GM18508 (cell line): ENCODE measurements around the gene FOSL1.
"Not testable (repeated sequence)": the region's sequence is repeated elsewhere in the genome, so short reads cannot be mapped to it uniquely, and the experiment has no call there.

Experiments
- ATAC-seq: cut with Tn5 transposase; IDR thresholded peaks from one replicate; pipeline ENCODE4 v1.9.1; 2021; ENCODE audit warnings: moderate number of reproducible peaks; ENCODE audit not compliant: insufficient read depth, unreplicated experiment

The FOSL1 gene

DNA sequence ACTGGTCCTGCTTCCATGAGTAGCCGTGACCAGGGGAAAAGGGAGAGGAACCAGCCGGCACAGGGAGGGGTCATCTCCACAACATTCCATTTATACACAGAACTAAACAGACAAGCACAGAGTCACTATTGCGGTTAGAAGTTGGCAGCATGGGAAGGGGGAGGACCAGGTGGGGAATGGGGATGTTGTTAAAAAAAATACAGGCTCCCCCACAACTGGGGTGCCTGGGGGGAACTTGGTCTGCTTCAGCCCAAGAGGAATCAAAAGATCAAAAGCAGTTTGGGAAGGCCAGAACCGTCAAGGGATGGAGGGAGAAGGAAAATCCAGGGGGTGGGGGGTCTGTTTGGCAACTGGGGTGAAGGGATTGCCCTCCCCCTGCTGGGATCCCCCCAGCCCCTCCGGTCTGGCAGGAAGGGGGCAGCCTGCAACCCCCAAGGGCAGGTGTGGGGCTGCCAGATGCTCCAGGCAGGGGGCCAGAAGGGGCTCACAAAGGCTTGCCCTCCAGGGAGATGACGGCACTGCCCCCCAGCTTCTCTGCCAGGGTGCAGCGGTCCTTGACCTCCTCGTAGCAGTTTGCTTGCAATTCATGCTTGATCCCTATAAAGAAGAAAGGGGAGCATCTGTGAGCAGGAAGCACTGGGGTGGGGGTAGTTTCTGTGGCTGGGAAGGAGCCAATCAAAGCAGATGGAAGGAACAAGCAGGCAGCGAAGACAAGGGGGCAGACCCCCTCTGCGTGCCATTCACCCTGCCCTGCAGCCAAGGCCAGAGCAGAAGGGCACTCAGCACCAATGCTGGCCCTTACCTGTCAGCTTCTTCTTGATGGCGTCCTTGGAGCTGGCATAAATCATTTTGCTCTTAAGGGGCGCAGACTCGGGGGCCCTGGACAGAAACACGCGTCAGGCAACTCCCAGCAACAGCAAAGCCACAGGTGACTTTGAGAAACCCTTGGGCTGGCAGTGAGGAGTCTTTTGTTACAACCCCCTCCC is 45.0 kb downstream of the FOSL1 start:
- no peak for ATAC-seq

DNA sequence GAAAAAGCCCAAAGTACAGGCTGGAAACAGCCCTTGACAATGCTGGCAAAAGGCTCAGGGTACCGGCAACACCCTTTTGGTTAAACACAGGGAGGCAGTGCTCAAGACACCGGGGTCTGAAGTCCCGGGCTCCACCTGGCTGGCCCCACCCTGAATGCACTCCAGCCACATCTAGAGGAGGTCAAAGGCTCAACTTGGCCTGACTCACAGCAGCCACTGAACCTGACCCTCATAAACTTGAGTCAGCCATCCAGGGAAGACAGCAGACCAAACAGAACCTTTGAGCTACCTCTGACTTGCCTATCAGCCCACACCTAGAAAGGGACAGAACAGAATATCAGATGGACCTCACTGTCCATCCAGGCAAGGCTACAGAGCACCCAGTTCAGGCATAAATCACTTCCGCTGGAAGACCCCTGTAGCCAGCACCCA is 46.0 kb downstream of the FOSL1 start:
- no peak for ATAC-seq

DNA sequence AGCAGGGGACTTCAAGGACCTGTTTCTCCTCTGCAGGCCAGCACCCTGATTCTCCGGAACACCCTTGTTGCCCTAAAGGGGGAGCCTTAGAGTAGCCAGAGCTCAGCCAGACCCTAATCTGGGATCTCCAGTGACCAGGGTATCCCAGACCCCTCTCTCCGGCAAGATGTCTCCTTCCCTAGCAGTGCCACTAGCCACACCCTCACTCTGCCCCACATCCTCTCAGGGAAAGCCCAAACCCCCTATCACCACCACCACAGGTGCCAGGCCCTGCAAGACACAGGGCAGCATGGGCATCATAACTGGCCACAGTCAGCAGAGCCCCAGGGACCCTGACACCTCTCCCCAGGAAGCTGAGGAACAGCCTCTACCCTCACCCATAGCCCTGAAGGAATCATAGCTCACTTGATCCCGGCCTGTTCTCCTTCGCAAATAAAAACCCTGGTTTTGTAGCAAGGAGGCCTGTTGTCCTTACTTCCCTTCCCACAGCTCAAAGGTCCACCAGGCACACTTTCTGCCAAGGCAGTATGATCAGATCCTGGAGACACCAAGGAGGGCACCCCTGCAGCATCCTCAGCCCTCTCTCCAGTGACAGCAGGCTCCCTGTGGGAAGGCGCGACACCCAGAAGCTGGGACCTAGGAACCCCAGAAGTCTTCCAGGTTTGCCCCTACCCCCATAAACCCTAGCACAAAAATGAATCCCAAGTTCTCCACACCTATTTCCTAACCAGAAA is 46.8 kb downstream of the FOSL1 start:
- no peak for ATAC-seq

DNA sequence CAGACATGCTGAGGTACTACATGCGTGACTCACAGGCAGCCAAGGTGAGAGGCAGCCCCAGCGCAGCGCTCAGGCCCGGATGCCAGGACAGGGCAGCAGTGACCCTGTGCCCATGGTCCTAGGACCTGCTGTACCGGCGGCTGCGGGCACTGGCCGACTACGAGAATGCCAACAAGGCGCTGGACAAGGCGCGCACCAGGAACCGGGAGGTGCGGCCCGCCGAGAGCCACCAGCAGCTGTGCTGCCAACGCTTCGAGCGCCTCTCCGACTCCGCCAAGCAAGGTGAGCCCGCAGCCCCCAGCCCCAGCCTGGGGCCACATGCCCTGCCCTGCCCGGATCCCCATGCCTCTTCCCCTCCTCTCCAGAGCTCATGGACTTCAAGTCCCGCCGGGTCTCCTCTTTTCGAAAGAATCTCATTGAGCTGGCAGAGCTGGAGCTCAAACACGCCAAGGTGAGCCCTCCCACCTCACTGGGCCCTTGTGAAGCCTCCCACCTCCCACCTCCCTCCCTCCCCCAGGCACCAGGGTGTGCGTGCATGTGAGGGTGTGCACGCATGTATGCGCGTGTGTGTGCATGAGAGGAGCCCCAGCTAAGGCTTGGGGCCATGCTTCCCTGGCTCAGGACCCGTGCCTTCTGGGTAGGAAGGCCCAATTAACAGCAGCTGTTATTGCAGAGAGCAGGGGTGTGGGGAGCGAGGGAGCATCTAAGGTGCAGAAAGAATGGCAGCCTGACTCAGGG is 47.5 kb downstream of the FOSL1 start:
- no peak for ATAC-seq

DNA sequence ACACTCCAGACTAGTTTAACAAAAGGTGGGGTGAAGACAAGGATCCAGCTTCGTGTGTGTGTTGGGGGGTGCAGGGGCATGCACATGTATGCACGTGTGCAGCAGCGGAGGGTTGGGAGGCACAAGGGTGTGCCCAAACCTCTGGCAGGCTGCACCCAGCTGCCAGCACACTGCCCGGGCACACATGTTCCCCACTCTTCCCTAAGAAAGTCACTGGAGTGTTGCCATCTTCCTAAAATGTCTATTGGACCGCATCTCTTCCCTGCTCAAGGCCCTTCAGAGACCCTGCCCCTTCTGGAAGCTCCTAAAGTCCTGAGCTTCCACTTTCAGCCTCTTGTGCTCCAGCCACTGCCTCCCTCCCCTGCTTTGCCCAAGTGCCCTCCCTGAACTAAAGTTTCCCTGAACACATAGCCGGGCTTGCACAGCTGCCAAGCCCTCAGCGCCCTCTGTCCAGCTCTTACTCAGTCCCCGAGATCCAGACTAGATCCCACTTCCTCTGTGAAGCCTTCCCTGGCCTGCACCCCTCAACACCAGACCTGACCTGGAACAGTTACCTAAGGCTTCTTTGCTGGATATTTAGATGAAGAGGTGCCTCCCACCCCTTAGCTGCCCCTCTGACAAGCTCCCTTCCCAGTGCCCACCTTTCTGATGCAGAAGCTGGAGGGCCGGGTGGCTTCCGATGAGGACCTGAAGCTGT is 48.2 kb downstream of the FOSL1 start:
- ATAC-seq, result no peak

DNA sequence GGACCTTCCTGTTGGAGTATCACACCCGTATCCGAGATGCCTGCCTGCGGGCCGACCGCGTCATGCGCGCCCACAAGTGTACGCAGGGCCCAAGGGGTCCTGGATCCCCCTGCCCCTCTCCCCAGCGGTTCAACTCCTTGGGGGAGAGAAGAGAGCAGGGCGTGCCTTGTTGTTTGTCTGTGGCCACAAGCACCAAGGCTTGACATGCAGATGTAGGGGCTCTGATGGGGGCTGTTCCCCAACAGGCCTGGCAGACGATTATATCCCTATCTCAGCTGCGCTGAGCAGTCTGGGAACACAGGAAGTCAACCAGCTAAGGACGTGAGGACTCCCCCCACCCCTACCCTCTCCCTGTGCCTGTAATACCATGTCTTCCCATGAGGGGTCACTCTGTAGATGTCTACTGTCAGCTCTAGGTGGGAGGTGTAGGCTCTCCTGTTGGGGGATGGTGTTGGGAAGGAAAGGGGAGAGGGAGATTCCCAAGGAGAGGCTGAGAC is 49.1 kb downstream of the FOSL1 start:
- no peak for ATAC-seq

DNA sequence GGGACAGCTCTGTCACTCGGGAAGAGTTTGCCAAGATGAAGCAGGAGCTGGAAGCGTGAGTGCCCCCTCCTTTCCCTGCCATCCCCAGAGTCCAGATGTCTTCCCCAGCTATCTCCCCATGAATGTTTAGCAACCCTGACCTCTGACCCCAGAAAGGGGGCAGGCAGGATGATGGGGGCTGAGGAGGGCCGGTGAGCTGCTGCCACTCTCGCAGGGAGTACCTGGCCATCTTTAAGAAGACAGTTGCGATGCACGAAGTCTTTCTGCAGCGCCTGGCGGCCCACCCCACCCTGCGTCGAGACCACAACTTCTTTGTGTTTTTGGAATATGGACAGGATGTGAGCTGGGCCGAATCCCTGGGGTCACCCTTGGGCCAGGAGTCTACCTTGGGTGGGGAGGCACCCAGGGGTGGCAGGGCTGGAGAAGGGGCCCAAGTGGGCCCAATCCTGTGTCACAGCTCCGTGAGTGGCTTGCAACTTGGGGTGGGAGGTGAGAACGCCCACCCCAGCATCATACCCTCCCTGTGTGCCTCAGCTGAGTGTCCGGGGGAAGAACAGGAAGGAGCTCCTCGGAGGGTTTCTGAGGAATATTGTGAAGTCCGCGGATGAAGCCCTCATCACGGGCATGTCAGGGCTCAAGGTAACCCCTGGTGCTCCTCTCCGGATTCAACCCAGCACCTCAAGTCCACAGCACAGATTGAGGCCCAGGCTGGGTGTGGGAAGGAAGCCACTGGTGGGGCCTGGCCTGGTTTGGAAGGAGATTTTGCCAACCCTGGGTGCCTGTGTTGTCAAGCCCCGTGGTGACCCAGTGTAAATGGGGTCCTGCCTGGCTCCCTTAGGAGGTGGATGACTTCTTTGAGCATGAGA is 49.7 kb downstream of the FOSL1 start:
- no peak for ATAC-seq

DNA sequence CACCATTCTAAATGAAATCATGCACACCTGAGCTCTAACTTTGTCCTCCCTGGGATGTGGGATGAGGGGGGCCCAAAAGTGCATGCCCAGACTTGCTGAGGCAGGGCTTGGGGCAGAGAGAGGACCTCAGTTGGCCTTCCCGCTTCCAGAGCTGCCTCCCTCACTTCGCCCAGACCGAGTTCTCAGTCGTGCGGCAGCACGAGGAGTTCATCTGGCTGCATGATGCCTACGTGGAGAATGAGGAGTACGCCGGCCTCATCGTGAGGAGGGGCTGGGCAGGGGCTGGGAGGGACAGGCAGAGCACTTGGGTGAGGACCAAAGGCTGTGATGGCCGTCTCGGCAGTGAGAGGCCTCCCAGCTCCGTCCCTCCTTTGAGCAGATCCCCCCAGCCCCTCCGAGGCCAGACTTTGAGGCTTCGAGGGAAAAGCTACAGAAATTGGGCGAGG is 50.4 kb downstream of the FOSL1 start:
- no peak for ATAC-seq

DNA sequence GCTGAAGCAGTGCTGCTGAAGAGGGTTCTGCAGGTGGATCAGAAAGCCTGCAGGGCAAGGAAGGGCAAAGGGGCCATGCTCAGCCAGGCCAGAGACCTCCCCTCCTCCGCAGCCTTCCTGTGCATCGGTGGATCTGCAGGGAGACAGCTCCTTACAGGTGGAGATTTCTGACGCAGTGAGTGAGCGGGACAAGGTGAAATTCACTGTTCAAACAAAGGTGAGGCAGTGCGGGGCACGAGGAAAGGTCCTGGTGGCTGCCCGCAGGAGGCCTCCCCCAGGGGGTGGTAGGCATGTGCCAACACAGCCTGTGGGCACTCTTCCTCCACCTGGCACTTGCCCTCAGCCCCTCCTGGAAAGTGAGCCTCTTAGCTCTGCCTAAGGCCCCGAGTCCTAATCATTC is 50.8 kb downstream of the FOSL1 start:
- no peak for ATAC-seq

DNA sequence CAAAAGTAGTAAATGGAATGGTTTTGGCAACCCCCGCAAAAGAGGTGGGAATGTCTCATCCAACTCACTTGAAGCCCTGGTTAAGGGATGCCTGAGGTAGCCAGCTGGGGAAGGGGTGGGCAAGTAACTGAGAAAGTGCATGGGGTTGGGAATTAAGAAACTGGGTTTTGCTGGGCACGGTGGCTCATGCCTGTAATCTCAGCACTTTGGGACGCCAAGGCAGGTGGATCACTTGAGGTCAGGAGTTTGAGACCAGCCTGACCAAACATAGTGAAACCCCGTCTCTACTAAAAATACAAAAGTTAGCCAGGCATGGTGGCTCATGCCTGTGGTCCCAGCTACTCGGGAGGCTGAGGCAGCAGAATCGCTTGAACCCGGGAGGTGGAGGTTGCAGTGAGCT is 51.5 kb downstream of the FOSL1 start:
- ATAC-seq, result not testable (repeated sequence)

DNA sequence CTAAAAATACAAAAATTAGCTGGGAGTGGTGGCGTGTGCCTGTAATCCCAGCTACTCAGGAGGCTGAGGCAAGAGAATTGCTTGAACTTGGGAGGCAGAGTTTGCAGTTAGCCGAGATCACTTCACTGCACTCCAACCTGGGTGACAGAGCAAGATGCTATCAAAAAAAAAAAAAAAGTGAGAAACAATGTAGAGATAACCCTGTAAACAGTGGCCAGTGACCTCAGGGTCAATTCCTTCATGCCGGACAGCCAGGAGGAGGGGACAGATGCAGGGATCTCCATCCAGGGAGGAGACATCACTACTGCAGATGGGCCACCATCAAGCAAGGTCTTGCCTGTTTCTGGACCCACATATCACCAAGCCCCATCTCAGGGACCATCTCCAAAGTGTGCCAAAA is 52.4 kb downstream of the FOSL1 start:
- no peak for ATAC-seq

DNA sequence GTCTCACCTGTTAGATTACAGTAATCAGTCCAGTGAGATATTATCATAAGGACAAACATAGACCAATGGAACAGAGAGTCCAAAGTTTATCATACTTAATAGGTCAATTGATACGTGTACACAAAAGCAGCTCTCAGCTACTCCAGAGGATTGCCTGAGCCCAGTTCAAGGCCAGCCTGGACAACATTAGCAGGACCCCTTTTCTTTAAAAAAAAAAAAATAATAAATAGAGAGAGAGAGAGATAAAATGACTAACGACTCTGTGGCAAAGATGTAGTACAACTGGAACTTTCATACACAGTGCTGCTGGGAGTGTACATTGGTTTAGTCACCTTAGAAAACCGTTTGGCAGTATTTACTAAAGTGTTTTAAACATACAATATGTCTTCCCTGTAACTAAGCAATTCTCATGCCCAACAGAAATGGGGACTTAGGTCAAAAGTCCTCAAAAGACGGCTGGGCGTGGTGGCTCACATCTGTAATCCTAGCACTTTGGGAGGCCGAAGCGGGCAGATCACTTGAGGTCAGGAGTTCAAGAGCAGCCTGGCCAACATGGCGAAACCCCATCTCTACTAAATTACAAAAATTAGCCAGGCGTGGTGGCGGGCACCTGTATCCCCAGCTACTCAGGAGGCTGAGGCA is 55.8 kb downstream of the FOSL1 start:
- no peak for ATAC-seq

DNA sequence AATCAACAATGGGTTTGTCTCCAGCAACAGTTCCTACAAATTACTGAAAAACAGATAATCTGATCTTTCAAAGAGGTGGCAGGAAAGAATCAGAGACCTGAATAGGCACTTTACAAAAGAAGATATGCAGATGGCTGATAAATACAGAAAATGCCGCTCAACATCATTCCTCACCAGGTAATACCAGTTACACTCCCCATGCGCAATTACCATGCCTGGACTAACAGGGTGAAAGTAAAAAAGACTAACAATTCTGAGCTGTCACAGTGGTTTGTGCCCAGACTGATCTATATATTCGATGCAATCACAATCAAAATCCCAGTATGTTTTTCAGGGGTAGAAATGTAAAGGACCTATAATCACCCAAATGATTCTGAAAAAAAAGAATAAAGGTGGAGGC is 56.4 kb downstream of the FOSL1 start:
- ATAC-seq, result no peak

DNA sequence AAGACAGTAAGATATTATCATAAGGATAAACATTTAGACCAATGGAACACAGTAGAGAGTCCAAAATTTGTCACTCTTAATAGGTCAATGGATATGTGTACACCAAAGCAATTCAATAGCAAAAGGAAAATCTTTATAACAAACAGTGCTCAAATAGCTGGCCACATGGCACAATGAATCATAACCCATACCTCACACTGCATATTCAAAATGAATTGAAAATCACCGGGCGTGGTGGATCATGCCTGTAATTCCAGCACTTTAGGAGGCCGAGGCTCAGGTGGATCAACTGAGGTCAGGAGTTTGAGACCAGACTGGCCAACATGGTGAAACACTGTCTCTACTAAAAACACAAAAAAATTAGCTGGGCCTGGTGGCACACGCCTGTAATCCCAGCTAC is 58.0 kb downstream of the FOSL1 start:
- ATAC-seq, result no peak
